ENCODE results near the gene MYH15.

Gene MYH15

DNA sequence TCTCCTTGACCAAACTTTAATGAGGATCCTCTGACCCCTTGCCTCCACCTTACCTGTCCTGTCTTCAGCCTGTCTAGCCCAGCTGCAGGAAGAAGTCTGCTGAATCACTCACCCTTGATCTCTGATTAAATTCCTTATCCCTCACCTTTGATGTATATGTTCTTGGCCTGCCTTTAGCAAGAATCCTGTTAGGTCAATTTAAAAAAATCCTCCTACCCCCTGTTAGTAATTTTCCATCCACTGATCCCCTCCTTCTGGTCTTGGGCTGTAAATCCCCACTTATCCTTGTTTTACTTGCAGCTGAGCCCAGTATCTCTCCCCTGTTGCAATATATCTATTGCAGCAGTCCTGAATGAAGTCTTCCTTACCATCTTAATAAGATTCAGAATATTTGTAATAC is 39.0 kb downstream of the MYH15 start:
- TF ChIP-seq, protein P1, sequence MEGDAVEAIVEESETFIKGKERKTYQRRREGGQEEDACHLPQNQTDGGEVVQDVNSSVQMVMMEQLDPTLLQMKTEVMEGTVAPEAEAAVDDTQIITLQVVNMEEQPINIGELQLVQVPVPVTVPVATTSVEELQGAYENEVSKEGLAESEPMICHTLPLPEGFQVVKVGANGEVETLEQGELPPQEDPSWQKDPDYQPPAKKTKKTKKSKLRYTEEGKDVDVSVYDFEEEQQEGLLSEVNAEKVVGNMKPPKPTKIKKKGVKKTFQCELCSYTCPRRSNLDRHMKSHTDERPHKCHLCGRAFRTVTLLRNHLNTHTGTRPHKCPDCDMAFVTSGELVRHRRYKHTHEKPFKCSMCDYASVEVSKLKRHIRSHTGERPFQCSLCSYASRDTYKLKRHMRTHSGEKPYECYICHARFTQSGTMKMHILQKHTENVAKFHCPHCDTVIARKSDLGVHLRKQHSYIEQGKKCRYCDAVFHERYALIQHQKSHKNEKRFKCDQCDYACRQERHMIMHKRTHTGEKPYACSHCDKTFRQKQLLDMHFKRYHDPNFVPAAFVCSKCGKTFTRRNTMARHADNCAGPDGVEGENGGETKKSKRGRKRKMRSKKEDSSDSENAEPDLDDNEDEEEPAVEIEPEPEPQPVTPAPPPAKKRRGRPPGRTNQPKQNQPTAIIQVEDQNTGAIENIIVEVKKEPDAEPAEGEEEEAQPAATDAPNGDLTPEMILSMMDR (IDR thresholded peaks at IDR 0.05; ENCODE audit: low read depth, low read length, missing control alignments): no peak
- no peak for DNase-seq (ENCODE audit: low read depth)
- no peak overlapping the region for H3K4me3 ChIP-seq (ENCODE audit: low read depth, low read length)

DNA sequence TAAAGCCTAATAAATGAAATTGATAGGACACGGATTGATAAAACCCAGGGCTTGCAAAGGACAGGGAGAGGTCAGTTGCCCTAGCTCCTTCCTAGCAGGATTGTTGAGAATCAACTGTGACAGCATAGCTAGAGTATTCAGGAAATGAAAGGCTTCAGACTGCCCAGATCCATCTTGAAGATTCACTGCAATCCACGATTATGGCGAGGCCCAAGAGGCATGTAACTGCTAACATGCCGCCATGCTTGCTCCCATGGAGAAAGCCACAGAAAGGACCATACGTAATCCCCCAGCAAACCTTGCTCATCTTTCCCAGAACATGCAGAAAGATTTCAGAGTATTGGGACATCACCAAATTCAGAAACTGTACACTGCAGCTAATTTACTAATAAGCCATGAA is 41.3 kb downstream of the MYH15 start:
- TF ChIP-seq, protein P1 (IDR thresholded peaks at IDR 0.05; ENCODE audit: low read depth, low read length, missing control alignments): no peak
- no peak overlapping the region for H3K4me3 ChIP-seq (ENCODE audit: low read depth, low read length)
- DNase-seq (ENCODE audit: low read depth): no peak

DNA sequence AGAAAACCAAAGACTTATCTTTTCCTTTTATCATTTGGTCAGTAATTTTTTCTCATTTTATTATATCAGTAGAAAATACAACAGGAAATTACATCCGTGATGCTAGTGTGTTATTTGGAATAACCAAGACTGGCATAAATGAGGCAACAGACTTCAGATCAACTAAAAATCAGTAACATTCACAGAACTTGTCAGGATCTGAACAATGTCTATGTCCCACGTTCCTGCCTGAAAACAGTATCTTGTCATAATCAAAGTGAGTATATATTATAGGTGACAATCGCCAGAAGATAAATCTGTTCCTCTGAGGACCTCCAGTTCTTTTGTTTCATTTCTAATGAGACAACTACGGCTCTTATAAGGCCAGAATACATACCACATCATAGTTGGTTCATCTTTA is 41.8 kb downstream of the MYH15 start:
- DNase-seq (ENCODE audit: low read depth): no peak
- H3K4me3 ChIP-seq (ENCODE audit: low read depth, low read length): no peak overlapping the region
- TF ChIP-seq, protein P1 (IDR thresholded peaks at IDR 0.05; ENCODE audit: low read depth, low read length, missing control alignments): no peak

DNA sequence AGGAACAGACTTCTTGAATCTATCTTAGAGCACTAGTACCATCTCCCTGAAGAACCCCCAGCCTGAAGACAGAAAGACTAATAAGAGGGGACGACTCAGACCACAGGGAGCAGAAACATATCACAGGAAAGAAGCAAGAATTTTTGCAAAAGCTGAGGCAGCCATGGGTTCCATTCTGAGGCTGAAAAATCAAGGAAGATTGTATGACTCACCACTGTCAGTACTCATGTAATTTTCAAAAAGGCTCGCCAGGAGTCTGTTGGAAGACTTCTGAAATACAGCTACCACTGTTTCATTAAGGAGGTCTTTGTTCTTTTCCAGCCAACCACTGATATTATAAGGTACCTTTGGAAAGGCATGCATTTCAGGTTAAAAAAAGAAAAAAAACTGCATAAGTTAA is 47.5 kb downstream of the MYH15 start:
- TF ChIP-seq, protein P1 (IDR thresholded peaks at IDR 0.05; ENCODE audit: low read depth, low read length, missing control alignments): no peak
- DNase-seq (ENCODE audit: low read depth): no peak
- no peak overlapping the region for H3K4me3 ChIP-seq (ENCODE audit: low read depth, low read length)

DNA sequence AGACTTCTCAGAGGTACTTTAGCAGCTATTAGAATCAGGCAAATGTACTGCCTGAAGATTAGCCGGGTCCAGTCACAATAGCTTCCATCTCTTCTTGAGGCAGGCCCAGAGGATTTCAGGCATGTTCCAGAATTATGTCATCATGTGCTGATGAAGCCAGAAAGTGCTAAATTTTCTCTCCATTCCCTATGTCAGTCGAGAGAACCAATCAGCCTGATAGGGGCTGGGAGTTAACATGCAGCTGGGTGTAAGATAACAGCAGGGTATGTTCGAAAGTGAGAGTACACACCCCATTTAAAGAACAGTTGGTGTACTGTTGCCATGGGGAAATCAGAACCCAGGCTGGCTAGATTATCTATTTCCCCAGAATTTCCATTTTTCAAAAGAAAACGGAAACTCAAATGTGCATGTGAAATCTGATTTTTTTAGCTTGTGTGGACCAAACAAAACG is 48.7 kb downstream of the MYH15 start:
- no peak for DNase-seq (ENCODE audit: low read depth)
- H3K4me3 ChIP-seq (ENCODE audit: low read depth, low read length): no peak overlapping the region
- TF ChIP-seq, protein P1 (IDR thresholded peaks at IDR 0.05; ENCODE audit: low read depth, low read length, missing control alignments): no peak

DNA sequence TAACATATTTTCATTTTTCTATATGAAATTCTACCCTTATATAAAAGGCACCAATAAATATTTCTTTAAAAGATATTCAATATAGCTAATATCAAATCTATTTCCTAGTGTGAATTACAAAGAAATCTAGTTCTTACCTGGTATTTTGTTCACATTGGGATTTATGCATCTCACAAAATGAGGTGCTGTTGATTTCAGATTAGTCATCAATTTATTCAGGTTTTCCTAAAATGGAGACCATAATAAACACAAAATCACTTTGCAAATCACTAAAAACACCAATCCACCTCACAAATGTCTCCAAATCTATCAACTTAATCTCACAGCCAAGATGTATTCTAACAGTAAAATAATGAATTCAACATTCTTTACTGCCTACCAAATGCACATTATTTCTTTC is 51.2 kb downstream of the MYH15 start:
- no peak overlapping the region for H3K4me3 ChIP-seq (ENCODE audit: low read depth, low read length)
- no peak for DNase-seq (ENCODE audit: low read depth)
- TF ChIP-seq, protein P1 (IDR thresholded peaks at IDR 0.05; ENCODE audit: low read depth, low read length, missing control alignments): no peak

DNA sequence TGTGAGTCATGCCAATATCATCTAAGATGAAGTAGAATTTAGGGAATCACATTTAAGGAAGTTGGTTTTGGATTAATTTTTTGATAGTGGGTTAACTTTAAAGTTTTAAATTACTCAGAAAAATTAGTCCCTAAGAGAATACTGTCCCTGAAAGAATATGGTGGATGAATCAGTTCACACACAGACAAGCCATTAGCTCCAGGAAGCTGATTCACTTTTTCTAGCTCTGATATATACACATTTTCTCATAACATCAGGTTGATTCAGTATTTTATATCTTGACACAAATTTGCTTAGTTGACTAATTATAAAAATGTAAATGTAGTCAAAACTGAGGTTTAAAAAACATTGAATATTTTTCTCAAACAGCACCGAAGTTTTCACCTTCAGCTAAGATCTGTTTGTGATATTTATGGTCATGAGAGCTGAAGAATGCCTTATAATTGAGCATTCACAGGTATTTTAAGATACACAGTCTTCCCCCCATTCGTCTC is 55.1 kb downstream of the MYH15 start:
- no peak for DNase-seq (ENCODE audit: low read depth)
- no peak overlapping the region for H3K4me3 ChIP-seq (ENCODE audit: low read depth, low read length)
- TF ChIP-seq, protein P1 (IDR thresholded peaks at IDR 0.05; ENCODE audit: low read depth, low read length, missing control alignments): no peak

All from GM12864 (cell line).